GM12892 (cell line): ENCODE results near the gene TMTC2.

ENCODE experiments used
- POLR2A ChIP-seq: IDR thresholded peaks from 2 replicates; pipeline ENCODE4 v1.6.1; 2011; ENCODE audit warnings: low read depth, low read length, control low read depth
- POLR2AphosphoS5 ChIP-seq: IDR thresholded peaks from 2 replicates; pipeline ENCODE4 v1.6.1; 2011; ENCODE audit warnings: low read depth, low read length, control low read depth

DNA sequence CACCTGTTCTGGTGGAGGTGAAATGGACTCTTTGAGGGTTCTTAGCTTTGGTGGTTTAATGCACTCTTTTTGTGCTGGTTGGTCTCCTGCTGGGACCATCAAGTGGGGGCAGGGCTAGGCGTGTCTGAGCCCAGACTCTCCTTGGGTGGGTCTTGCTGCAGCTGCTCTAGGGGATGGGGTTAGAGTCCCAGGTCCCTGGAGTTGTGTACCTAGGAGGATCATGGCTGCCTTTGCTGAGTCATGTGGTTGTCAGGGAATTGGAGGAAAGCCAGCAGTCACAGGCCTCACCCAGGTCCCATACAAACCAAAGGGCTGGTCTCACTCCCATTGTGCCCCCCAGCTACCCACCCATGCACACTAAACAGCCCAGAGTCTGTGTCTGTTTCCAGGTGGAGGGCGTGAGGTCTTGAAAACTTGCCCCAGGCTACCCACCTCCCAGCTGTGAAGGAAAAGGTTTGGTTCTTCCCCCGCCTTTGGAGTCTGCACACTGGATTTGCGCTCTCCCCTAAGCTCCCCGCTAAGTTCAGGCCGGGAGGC, 387.7 kb downstream of the TMTC2 start:
- no peak for TF ChIP-seq POLR2AphosphoS5
- no peak for TF ChIP-seq POLR2A
